ENCODE measurements around the gene HNRNPH2. TPM values are rescaled to one million over a fixed set of nuclear protein-coding genes. Genes with fewer than 3 reads are reported as not detected.

The HNRNPH2 gene
- total and polyA plus RNA-seq, 9 of the 15 experiments (the other 6 are each of a cell fraction or from before 2014, with no cell fraction given), result 40.0 to 130 (median 60.3) TPM

- peak; percentile 63; the same call in 1 of the 2 replicates for TF ChIP-seq ZBTB12 (CRISPR knock-in tag; IDR thresholded peaks at IDR 0.05)
- TF ChIP-seq MYC (IDR thresholded peaks at IDR 0.05; ENCODE audit: low read depth, low read length), result peak; percentile 62
- no peak for TF ChIP-seq MYC (CRISPR knock-in tag; IDR thresholded peaks at IDR 0.05; ENCODE audit: borderline replicate concordance, low read depth)
- TF ChIP-seq SLC30A9 (CRISPR knock-in tag; IDR thresholded peaks at IDR 0.05), result no peak
- TF ChIP-seq SIN3A (IDR thresholded peaks at IDR 0.05; ENCODE audit: borderline replicate concordance in 2 of 2, control insufficient read depth in 1 of 2, low read depth in 2 of 2, low read length in 2 of 2), result peak in 1 of 2 experiments; percentile 15; a peak in 2 of 4 replicates
- no peak for TF ChIP-seq RFX7 (CRISPR knock-in tag; IDR thresholded peaks at IDR 0.05)
- TF ChIP-seq PHB2 (IDR thresholded peaks at IDR 0.05; ENCODE audit: low read depth), result no peak
- TF ChIP-seq CBX1 (IDR thresholded peaks at IDR 0.05; ENCODE audit: low read depth), result 0 out of 2 replicates have a peak, but pooled peaks have one; percentile 9
- TF ChIP-seq, protein P1, sequence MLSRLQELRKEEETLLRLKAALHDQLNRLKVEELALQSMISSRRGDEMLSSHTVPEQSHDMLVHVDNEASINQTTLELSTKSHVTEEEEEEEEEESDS (CRISPR knock-in tag; IDR thresholded peaks at IDR 0.05), result no peak
- TF ChIP-seq ZNF384 (IDR thresholded peaks at IDR 0.05; ENCODE audit: low read depth, low read length), result no peak
- TF ChIP-seq ELF2 (CRISPR knock-in tag; IDR thresholded peaks at IDR 0.05), result no peak
- no peak for TF ChIP-seq ILK (tag; IDR thresholded peaks at IDR 0.05; ENCODE audit: borderline replicate concordance, low read depth)
- no peak for TF ChIP-seq SMARCB1 (IDR thresholded peaks at IDR 0.05; ENCODE audit: insufficient read length, low read depth)
- TF ChIP-seq ZNF12 (CRISPR knock-in tag; IDR thresholded peaks at IDR 0.05), result no peak
- TF ChIP-seq KDM1A (IDR thresholded peaks at IDR 0.05), result peak in 1 of 2 experiments; percentile 57; a peak in 2 of 4 replicates
- TF ChIP-seq NFIC (IDR thresholded peaks at IDR 0.05), result no peak; the same call in 1 of the 2 replicates
- peak; percentile 66; the same call in 1 of the 2 replicates for TF ChIP-seq GABPB1 (CRISPR knock-in tag; IDR thresholded peaks at IDR 0.05)
- 0 out of 2 replicates have a peak, but pooled peaks have one; percentile 23 for TF ChIP-seq ETV1 (tag; conservative IDR thresholded peaks at IDR 0.05; ENCODE audit: low read depth)
- no peak for TF ChIP-seq WHSC1 (IDR thresholded peaks at IDR 0.05; ENCODE audit: low read length)
- no peak; the same call in 1 of the 2 replicates for TF ChIP-seq ZNF395 (CRISPR knock-in tag; IDR thresholded peaks at IDR 0.05)
- no peak for TF ChIP-seq CHD1 (IDR thresholded peaks at IDR 0.05; ENCODE audit: low read length)
- TF ChIP-seq ZNF184 (CRISPR knock-in tag; IDR thresholded peaks at IDR 0.05), result no peak
- no peak for TF ChIP-seq NFE2L1 (tag; IDR thresholded peaks at IDR 0.05; ENCODE audit: borderline replicate concordance, low read depth)
- TF ChIP-seq C11orf30 (IDR thresholded peaks at IDR 0.05; ENCODE audit: low read depth), result peak; percentile 98
- peak; percentile 99 for TF ChIP-seq RAD51 (IDR thresholded peaks at IDR 0.05; ENCODE audit: borderline replicate concordance, low read depth)
- no peak for TF ChIP-seq SETDB1 (IDR thresholded peaks at IDR 0.05; ENCODE audit: low read length)
- TF ChIP-seq NCOA6 (IDR thresholded peaks at IDR 0.05), result no peak
- TF ChIP-seq MCM7 (IDR thresholded peaks at IDR 0.05), result no peak
- no peak; the same call in 1 of the 2 replicates for TF ChIP-seq SP1 (CRISPR knock-in tag; IDR thresholded peaks at IDR 0.05)
Measured at GRCh38 chrX:101407748-101408531, at the start of gene HNRNPH2, which contains the start of gene GLA (continued).

Measured in K562 (cell line).